GM18517 (cell line): ENCODE measurements around the gene ASPHD2.
"Not testable (repeated sequence)": the region's sequence is repeated elsewhere in the genome, so short reads cannot be mapped to it uniquely, and the experiment has no call there.

Experiments
- ATAC-seq: cut with Tn5 transposase; IDR thresholded peaks from one replicate; pipeline ENCODE4 v1.9.1; 2021; ENCODE audit warnings: mild to moderate bottlenecking, moderate library complexity; ENCODE audit not compliant: unreplicated experiment

ASPHD2 gene, protein sequence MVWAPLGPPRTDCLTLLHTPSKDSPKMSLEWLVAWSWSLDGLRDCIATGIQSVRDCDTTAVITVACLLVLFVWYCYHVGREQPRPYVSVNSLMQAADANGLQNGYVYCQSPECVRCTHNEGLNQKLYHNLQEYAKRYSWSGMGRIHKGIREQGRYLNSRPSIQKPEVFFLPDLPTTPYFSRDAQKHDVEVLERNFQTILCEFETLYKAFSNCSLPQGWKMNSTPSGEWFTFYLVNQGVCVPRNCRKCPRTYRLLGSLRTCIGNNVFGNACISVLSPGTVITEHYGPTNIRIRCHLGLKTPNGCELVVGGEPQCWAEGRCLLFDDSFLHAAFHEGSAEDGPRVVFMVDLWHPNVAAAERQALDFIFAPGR

DNA sequence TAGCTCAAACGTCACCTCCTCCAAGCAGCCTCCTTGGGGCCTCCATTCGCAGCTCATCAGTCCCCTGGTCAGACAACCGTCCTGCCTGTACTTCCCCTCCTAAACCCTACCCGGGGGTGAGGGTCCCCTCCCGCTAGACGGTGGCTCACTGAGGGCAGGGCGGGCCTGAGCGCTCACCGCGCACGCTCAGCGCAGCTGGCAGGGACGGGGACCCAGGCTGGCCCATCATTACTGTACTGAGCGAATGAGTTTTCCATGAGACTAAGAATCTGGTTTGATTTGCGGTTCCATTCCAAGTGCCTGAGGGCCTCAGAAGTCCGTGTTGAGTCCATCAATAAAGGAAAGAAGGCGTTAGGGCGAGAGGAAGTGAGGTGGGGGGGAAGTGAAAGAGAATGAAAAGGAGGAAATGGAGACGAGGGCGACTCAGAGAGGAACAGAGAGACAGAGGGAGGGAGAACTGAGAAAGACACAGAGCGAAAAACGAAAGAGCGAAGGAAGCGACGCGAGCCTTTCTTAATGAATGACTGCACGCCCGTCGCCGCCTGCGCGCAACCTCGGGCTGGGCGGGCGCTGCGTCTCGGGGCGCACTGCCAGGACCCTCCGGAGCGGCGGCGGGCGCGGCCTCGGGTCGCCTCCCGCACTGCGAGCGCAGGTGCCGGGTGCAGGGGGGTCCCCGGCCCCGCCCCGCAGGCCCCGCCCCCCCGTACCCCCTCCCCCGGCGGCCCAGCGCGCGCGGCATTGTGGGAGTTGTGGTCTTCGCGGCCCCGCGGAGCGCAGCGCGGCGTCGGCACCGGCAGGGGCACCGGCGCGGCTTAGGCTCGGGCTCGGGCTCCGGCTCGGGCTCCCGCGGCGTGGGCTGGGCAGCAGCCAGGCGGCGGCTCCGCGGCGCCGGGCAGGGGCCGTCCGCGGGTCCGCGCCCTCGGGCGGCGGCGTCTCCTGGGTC, at the start of gene ASPHD2:
TSS of gene ASPHD2 (plus strand) at position 746 of the 943 bp plus-strand sequence. CDS start 4,356 bp downstream, outside the sequence.
- ATAC-seq = peak; percentile 75

- no peak for ATAC-seq
These were observed 48.8 kb upstream of the ASPHD2 start for GRCh38 chr22:26380072-26380830.

DNA sequence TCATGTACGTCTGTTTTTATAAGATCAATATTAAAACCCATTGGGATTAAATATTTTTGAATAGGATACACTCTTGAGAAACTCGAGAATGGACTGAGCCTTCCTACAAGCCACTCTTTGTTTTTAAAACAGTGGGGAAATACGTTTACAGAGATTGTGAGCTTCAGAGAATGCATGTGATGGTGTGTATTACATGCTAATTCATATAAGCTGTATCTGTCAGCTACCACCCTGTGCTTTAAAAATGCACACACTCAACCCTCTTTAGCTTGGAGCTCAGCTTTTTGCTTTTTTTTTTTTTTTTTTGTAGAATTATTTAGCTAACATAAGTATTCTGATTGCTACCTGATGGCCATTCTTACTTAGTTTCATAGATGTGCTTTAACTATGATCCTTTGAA, 46.3 kb upstream of the ASPHD2 start:
- no peak for ATAC-seq

DNA sequence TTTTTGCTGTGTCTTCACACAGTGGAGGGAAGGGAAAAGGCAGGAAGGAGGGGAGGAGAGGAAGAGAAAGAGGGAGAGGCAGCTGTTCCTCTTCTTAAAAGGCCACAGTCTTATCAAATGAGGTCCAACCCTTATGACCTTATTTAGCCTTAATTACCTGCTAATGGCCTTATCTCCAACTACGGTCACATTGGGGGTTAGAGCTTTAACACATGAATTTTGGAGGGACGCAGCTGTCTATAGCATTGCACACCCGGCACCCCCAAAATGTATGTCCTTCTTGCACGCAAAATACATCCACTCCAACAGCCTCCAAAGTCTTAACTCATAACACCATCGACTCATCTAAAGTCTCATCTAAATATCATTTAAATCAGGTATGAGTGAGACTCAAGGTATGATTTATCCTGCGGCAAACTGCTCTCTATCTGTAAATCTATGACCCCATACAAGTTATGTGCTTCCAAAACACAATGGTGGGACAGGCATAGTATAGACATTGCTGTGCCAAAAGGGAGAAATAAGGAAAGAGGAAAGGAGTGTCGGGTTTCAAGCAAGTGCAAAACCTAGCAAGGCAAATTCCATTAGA, 45.0 kb upstream of the ASPHD2 start:
- ATAC-seq = no peak

DNA sequence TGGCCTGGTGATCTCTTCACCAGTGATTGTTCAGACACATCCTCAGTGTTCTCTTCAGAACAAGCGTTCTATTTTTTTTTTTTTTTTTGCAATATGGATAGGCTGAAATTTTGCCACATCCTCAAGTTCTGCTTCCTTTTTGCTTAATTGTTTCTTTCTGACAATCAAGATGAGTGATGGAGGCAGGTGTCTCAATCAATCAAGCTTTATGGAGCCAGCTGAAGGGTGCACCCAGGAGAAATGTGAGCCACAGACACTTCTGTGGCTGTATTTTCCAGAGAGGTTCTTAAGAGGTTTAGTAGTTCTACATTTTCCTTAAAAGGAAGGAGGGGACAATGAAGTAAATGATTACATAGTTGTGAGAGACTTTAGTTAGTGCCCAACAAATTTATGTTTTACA, 43.9 kb upstream of the ASPHD2 start:
- ATAC-seq = no peak

GRCh38 chr22:26389125-26389524, 39.9 kb upstream of the ASPHD2 start:
- ATAC-seq = no peak

DNA sequence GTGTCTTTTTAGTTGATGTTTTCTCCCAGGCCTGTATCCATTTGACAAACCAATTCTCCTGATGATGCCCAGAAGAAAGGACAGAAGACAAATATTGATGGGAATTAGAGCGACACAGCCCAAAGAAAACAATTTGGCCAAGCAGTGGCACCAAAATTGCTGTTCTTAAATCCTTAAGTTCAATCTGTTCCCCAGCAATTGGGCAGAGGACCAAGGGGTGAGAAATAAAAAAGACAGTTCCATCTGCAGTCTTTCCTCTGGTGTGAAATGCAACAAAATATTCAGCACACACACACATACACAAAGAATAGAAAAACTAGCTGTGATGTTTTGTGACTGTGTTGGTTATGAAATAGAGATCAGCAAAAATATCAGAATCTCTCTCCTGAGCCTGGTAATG, 38.0 kb upstream of the ASPHD2 start:
- ATAC-seq = no peak

DNA sequence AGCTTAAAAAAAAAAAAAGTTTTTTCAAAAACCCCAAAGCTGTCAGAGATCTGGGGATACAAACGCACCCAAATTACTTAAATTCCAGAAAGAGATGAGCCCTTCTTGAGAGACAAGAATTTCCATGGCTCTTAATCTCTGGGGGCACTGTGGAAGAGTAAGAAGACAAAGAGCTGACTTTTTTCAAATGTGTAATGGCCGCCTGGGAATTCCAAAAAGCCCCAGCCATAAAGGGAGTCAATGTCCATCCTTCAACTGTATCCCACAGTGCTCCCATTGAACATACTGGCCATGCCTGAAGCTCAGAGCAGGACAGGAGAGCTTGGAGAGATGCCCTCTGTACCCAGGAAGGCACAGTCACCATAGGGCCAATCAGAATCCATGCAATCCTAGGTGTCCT, 37.4 kb upstream of the ASPHD2 start:
- no peak for ATAC-seq

- no peak for ATAC-seq
These were observed 35.1 kb upstream of the ASPHD2 start for GRCh38 chr22:26393929-26394328.

DNA sequence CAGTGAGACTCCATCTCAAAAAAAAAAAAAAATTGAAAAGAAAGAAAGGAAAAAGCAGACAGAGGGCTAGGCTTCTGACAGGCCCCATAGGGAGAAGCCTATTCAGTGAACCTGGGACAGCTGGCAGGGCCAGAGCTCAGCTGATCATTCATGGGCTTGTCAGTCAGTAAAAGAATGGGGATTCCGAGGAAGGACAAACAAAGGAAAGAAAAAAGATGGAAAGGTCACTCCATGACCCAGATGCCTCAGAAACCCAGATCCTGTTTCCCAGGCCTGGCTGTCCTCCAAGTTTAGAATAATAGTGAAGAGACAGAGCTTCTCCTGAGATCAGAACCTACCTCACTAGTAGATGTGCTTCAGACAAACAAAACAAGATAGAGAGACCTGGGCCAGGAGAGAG, 34.3 kb upstream of the ASPHD2 start:
- ATAC-seq = no peak

DNA sequence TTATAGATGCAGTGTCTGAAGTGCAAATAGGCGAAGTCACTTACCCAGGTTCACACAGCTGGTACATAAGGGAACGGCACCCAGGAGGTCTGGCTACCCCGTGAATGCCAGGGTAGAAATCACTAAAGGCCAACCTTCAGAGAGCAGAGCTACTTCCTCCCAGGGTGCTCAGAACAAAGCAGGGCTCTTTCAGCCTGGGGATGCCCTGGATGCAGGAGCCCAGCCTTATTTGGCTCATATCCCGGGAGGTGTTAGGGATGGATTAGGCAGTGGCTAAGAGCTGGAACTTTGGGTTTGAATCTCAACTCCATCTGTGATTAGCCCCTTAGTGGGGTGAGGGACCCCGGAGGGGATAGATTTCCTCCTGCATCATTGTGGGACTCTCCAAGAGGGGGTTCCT, 33.1 kb upstream of the ASPHD2 start:
- no peak for ATAC-seq

GRCh38 chr22:26398741-26399153, 30.3 kb upstream of the ASPHD2 start:
- ATAC-seq = no peak

GRCh38 chr22:26399289-26399688, 29.8 kb upstream of the ASPHD2 start:
- ATAC-seq = no peak

GRCh38 chr22:26401726-26402125, 27.3 kb upstream of the ASPHD2 start:
- no peak for ATAC-seq

GRCh38 chr22:26404851-26405421, 24.1 kb upstream of the ASPHD2 start:
- ATAC-seq = no peak

DNA sequence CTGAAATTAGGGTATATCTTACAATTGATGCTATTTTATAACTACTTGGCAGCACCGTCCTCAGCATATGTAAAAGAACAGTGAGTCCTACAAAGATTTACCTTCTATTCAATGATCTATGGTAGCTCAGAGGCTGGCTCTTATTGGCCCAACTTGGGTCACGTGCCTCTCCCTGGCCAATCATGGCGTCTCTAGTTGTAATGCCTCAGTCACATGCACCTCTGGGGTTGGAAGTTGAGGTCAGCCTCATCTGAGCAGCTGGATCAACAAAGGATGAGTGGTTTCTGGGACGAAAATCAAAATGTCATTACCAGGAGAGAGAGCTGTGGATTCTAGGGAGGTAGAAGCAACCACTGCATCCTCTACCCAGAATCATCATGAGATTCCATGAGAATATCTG, 22.9 kb upstream of the ASPHD2 start:
- ATAC-seq = no peak

- ATAC-seq = not testable (repeated sequence)
These were observed 20.4 kb upstream of the ASPHD2 start for GRCh38 chr22:26408562-26409220.

DNA sequence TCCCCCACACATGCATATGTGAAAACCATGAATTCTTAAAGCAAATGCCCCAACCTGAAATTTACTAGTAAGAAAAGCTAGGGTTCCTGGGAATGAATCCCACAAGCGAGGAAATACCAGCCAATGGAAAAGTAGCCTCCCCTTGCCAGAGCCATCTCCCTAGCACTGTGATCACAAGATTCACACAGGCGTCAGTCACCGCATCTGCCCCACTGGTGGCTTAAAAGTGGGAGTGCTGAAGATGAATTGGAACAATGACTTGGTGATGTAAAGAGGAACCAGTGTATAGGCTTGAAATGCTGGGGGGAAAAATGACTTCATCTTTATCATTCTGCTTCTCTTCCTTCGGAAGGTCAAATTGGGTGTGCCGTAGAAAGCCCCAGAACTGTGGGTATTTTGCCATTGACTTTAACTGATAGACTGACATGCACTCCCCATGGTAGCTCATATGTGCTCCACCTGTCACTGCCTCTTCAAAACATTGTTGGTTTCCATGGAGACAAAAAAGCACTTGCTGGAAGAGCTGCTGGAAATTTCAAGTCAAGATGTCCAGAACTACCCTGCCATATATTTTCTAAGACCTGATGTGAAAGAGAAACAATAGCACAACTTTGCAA, 19.2 kb upstream of the ASPHD2 start:
- ATAC-seq = no peak

DNA sequence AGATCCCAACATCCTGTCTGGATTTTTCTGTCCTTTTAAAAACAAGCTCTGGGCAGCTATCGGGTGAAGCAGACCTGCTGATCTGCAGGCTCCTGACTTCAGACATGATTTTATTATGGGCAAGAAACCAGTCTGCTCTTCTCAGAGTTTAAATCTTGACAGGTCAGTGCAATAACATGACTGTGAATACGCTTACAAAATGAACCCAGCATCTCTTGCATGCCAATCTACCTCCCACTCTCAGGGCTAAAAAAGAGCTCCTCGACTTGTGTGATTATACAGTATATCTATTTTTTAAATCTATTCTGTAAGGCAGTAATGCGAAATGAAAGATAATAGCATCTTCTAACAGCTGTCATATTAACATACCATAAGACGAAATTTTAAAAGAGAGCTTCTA, 18.7 kb upstream of the ASPHD2 start:
- no peak for ATAC-seq
